D341Med (cell line): ENCODE data around the gene DYNLT1.
A peak's percentile ranks its signal among the peaks of the same experiment; 100 is the strongest.
"Not testable (repeated sequence)": the region's sequence is repeated elsewhere in the genome, so short reads cannot be mapped to it uniquely, and the experiment has no call there.

Source experiments
- DNase-seq: peaks from one replicate; pipeline ENCODE4 v3.0.0; 2012; ENCODE audit warnings: low spot score

Gene DYNLT1

DNA sequence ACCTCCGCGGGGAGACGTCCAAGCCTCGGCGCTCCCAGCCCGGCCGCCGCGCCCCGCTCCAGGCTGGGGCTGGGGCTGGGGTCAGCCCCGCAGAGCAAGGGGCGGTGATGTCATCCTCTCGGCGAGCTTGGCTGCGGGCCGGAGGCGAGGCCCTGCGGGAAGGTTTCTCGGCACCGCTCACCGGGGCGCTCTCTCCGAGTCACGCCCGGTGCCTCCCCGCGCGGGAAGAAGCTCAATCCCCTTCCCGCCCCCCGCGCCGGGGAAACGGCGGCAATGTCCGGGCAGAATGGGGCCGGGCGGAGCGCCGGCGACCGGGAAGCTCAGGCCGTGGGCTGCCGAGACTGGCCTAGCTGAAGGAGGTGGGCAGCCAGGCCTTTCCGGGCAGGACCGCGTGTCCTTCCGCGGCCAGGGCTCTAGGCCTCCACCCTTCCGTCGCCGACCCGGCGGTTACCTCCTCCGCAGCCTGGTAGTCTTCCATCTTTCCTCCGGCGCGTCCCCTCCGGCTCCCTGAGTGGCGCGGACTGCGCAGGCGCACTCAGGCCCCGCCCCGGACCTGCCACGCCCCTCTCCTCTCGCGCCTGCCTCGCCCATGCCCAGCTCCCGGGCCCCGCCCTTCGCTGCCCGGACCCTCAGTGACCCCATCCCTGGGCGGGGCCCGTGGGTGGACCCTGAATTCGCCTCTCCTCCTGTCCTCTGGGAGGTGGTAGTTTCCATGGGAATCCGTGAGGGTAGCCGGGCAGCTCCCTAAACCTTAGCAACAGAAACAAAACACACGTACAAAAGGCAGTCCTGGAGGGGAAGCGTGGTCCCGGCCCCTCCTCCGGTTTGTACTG, at the start of gene DYNLT1:
TSS of gene DYNLT1 (minus strand) at position 513 of the 833 bp plus-strand sequence. CDS start at position 478, 35 bp downstream.
- DNase-seq, result peak; percentile 99

DNA sequence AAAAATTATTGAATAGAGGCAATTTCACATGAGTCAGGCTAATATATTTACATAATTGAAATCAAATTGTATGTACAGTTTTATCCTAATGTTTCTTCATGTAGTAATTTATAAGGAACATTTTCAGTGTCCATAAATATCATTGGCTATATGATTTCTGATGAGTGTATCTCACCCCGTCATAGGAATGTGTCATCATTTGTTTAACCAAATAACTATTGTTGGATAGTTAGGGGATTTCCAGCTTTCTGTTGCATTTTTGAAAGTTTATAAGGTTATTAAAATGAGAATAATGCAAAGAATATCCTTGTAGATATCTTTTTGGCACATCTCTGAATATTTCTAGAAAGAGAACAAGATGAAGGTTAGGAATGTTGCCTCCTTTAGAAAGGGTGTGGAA, 44.3 kb upstream of the DYNLT1 start:
- no peak for DNase-seq

DNA sequence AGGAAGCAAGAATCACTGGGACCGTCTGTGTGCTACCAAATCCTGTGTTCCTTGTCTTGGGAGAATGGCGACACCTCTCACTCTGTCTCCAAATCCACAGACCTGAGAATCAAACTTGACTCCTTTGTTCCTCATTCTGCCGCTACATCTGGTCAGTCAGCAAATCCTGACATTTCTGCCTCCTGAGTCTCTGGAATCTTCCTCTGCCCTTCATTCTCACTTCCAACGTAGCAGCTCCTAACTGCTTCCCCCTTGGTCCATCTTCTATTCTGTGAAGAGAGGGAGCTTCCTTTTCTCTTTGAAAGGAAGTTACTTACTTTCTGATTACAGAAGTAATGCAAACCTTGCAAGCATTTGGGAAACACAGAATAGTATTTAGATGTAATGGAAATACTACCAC, 43.0 kb upstream of the DYNLT1 start:
- no peak for DNase-seq

DNA sequence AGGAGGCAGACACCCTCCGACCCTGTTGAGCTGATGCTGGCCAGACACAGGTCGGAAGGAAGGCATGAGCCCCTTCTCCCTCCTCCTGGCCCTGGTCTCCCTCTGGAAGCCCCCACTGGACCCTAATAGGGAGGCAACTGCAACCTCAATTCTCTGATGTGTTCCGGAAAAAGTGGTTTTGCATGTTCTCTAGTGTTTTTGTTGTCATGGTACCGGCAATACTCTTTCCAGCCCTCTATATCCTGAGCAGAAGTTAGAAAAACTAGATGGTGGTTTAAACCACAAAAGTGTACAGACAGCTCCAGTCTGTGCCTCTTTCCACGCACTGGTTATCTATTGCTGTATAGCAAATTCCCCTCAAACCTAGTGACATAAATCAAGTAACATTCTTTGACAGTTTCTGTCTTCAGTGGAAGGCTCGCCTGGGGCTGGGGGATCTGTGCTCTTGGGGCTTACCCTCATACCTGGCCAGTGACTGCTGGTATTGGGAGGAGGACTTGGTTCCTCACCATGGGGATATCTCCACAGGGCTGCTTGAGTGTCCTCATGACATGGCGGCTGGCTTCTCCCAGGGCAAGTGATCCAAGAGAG, 42.3 kb upstream of the DYNLT1 start:
- DNase-seq, result no peak

DNA sequence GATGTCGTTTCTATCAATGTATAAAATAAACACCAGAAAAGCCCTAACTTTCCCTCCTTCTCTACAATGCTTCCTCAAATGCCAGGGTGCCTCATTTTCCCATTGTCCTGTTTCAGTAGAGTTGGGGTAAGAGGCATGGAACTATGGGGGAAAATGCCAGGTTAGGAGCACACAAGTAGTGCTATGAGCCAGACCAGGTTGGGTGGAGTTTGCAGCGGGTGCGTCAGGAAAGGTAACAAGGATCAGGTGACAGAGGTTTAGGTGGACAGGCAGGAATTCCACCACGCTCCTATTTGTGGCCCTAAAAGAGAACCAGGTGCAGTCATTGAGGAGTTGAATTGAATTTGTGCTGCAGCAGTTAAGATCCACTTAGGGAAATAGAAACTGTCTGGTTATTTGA, 41.8 kb upstream of the DYNLT1 start:
- DNase-seq, result no peak

DNA sequence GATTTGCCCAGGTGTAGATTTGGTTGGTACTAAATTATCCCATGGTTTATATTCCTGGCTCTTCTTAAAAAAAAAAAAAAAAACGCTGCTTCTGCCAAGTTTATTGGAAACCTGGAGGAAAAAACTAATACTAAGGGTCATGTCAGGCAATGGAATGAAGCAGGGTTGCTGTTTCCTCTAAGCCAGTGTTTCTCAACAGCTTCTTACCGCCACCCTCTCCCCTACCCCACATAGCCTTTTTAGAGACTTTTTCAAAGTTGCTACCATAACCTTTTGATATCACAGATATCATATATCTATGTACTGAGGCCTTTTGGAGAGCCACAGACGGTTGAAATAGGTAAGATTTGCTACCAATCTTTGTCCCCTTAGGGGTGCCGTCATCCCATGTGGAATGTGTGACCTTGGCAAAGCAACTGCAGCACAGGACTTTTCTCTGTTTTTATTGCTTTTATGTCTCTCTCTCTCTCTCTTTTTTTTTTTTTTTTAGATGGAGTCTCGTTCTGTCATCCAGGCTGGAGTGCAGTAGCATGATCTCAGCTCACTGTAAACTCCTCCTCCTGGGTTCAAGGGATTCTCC, 40.3 kb upstream of the DYNLT1 start:
- DNase-seq, result no peak

DNA sequence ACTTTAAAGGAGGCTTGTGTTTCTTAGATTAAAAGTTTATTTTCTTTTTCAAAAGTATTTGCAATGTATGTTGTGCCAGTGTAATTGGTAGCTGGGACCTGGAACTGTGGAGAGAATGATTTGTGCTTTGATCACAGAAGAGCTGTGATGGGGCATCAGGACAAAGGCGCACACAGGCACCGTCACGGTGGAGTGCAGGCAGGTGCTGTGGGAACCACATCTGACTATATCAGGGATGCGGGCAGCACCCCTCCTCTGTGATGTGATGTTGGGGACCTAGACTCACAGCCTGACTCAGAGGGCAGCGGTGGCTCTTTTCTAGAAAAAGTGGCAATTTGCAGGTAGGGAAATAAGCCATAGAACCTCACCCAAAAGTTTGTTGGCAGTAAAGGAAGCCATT, 39.8 kb upstream of the DYNLT1 start:
- no peak for DNase-seq

DNA sequence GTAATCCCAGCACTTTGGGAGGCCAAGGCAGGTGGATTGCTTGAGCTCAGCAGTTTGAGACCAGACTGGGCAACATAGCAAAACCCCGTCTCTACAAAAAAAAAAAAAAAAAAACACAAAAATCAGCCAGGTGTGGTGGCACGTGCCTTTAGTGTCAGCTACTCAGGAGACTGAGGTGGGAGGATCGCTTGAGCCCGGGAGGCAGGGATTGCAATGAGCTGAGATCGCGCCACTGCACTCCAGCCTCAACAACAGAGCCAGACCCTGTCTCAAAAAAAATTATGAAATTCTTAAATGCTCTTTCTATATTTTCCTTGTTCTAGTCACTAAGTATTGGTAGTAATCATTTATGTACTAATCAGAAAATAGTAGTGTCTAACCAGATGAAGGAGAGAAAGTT, 35.9 kb upstream of the DYNLT1 start:
- no peak for DNase-seq

DNA sequence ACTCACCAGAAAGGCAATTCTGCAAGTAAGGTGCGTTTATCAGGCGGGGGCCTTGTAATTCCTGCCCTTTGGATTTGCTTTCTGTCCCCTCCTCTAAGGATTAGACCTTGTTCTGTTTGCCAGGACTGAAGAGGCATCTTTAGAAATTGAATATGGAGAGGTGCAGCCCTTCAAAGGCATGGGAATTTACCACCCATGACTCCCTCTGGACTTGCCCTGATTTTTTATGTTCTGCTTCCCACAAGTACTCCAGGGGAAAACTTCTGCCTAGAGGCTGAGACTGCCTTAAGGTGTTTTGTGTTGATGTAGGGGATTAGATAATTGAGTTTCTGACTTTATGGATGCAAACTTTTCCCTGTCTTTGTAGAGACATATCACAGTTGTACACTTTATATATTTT, 35.5 kb upstream of the DYNLT1 start:
- DNase-seq, result no peak

DNA sequence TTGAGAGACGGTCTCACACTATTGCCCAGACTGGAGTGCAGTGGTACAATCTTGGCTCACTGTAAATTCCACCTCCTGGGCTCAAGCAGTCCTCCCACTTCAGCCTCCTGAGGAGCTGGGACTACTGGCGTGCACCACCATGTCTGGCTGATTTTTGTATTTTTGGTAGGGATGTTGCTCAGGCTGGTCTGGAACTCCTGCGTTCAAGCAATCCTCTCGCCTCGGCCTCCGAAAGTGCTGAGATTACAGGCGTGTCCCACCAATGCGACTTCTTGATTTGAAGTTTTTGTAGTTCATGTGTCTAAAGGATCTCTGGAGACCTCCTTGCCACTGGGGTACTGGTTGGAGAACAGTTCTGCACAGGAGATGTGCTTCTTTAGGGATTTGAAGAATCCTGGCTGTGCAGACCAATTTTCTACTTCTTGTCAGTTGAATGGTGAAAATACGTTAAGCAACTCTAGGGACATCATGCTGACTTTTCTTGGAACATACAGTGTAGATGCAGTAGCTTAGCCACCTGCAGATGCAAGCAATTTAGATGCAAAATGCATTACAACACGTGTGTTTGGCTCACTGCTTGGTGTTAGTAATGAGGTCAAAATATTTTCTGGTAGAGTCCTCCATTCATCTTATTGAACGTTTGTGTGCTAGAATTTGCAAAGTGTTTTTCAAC, 33.5 kb upstream of the DYNLT1 start:
- DNase-seq, result no peak

DNA sequence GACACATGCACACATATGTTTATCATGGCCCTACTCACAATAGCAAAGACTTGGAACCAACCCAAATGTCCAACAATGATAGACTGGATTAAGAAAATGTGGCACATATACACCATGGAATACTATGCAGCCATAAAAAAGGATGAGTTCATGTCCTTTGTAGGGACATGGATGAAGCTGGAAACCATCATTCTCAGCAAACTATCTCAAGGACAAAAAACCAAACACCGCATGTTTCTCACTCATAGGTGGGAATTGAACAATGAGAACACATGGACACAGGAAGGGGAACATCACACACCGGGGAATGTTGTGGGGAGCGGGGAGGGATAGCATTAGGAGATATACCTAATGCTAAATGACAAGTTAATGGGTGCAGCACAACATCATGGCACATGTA, 32.6 kb upstream of the DYNLT1 start:
- DNase-seq, result not testable (repeated sequence)

DNA sequence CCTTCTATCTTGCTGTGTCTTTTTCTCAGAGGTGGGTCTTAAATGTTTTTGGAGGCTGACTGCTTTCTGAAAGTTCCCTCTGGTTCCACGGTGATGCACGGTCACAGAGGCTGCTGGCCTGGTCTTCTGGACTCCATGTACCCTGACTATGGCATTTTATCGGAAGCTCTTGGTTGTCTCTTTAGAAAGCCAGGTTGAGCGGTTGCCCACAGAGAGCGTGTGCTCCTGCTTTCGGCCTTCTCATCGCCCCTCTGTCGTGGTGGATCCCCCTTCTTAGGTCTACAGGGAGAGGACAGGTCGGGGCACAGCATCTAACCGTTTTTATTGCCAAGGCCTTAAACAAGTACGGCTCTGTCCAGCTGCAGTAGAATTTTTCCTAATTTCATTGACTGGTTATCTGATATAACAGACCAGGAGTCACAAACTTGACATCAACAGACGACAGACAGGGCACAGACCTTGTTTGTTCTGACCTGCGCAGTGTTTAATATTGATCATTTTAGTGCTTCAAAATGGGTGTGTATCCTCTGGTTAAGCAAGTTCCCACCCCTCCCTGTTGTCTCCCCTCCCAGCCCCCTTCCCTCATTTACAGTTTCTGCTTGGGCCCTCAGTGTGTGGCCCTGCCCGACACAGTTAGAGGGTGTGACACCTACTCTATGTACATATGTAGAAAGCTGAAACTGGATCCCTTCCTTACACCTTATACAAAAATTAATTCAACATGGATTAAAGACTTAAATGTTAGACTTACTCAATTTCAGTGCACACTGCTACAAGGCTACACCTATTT, 30.0 kb upstream of the DYNLT1 start:
- no peak for DNase-seq

DNA sequence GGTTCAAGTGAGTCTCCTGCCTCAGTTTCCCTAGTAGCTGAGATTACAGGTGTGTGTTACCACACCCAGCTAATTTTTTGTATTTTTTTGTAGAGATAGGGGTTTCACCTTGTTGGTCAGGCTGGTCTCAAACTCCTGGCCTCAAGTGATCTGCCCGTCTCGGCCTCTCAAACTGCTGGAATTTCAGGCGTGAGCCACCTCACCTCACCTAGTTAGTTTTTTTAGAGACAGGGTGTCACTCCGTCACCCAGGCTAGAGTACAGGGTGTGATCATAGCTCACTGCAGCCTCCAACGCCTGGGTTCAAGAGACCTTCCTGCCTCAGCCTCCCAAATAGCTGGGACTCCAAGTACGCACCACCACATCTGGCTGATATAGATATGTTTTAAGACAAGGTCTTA, 28.2 kb upstream of the DYNLT1 start:
- DNase-seq, result no peak

DNA sequence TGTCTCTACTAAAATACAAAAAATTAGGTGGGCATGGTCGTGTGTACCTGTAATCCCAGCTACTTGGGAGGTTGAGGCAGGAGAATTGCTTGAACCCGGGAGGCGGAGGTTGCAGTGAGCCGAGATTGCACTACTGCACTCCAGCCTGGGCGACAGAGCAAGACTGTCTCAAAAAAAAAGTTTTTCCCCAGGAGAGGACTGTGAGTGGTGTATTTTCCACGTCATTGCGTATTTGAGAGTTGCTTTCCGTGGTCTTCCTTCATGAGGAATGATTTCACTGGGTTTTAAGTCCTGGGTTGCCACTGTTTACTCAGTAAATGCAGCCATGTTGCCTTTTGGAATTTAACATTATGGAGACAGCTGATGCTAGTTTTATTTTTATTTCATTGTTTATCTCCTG, 27.6 kb upstream of the DYNLT1 start:
- DNase-seq, result not testable (repeated sequence)

DNA sequence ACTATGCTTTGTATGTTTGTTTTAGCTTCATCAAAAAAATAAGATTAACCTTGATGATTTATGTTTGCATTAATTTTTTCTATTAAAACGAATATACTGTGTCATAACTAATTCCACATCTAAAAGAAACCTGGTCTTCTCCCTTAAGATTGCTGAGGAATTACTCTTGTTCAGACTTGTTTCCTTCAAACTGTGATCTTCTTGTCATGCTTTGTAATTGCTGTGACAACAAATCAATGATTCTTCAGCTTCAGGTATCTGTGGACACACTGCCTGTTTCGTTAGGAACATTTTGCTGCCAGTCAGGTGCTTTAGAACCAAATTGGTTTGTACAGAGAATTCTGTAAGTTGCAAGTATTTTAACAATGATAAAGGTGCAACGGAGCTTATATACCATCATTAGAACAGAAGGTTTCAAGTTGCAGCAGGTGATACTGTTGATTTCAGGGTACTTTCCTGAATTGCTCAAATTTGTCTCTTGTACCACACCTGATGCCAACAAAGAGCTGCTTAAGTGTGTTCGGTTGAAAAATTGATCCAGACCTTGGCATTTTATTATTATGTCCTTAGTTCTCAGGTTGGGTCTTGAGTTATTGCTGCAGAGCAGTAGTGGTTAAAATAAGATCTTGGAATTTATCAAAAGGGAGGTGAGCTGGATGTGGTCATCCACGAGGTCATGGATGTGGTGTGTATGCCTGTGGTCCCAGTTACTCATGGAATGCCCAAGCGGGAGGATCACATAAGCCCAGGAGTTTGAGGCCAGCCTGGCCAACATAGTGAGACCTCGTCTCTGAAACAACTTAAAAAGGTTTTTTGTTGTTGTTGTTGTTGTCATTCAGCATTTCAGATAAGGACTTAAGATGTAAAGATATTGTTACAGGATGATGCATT, 24.8 kb upstream of the DYNLT1 start:
- no peak for DNase-seq

DNA sequence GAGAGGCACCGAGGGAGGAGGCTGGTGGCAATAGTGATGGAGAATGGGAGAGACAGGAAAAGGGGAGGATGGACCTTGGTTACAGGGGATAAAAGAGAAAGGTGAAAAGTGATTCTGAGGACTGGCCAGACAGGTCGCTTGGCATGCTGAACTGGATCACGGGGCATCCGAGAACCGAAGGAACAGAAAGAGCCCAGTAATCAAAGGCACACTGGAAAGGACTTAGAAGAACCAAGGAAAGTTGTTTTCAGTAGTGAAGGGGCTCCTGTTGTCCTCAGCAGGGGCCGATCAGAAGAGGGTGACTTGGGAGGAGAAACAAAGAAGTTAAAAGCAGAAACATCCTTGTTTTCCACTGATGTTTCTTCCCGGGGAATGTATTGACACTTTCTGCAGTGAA, 24.2 kb upstream of the DYNLT1 start:
- DNase-seq, result no peak

DNA sequence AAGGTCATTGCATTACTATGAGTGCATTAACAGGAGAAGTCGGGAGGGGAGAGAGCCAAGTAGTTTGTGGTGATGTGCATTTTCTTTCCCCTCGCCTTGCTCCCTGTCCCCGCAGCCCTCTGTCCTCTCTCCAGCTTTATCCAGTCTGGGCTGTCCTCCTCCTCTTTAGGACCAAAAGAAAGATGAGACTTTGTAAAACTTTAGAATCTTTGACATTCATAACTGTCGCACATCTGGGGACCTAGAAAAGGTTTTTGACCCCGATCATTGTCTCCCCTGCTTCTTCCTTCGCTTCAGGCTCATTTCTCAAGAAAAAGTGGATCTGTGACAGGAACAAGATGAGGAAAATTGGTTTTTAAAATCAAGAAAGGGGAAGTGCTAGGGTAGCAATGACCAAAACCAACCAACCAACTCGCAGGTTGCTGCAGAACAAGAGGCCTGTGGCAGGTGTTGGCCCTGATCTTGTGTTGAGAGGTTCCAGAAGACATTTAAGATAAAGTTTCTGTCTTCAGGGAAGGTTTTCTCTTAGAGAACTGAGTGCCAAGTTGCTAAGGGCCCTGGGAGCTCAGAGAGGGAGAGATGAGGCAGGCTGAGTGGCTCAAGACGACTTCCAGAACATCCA, 22.9 kb upstream of the DYNLT1 start:
- DNase-seq, result no peak

DNA sequence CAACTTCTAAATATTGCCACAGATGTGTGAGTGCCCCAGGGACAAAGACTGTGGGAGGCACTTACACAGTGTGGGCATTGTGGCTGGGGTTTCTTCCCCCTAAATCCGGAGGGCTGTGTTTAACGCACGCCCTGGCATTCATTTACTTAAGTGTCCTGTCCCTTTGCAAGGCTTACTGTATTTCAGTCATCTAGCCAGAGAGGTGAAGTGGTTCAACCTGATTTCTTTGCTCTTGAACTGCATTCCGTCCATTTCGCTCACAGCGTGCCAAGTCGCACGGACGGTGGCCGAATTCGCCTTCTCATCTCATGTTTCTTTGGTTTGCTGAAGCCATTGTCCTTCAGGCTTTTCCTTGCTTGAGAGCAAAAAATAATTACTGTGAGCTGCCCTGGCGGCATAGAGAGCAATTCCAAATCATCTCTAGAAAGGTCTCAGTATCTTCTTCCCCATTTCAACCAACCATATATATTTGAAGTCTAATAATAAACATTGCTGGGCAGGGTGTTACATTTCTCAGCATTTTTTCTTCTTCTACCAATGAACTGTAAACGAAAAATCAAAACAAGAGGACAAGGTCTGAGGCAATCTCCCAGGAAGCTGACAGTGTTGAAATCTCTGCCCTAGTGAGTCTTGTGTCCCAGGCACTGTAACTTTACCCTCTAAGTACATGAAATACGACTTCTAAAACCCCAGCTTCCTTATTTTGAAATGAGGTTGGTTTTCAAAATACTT, 22.3 kb upstream of the DYNLT1 start:
- no peak for DNase-seq

DNA sequence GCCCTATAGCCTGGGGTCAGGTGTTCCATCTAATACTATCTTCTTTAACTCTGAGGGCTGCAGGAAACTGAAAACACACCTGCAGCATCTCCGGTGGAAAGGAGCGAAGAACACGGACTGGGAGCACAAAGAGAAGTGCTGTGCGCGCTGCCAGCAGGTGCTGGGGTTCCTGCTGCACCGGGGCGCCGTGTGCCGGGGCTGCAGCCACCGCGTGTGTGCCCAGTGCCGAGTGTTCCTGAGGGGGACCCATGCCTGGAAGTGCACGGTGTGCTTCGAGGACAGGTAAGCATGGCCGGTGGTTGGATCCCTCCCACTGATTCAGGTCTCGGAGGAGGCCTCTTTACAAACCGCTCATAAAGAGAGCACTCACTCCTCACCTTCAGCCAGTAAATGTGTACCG, 20.8 kb upstream of the DYNLT1 start:
- no peak for DNase-seq

DNA sequence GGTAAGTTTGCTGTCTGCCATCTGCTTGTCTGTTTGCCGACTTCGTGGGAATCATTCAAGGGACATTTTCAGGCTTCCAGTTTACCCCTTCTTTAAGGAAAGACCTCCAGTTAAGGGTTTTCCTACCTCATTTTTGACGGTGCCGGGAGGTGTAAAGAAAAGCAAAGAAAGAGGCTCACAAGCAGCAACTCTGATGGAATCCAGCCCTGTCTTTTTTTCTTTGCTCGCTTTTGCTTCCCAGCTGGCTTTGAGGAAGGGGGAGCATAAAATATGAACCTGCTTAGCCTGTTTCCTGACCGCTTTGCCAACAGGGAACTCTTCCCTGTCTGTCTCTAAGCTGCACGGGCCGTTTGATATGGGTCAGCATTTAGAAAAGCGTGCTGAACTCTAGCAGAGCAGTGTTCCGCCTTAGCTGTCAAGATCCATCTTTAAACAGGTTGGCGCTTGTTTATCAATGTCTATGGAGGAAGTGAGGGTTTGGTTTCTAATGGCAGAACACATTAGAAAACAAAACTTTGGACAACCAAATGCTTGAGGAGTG, 19.2 kb upstream of the DYNLT1 start:
- no peak for DNase-seq
